OCI-LY1 (cell line): ENCODE data around the gene VEGFB.

Source experiments
- H2AFZ ChIP-seq: fragments of 200-600 bp; sonication (generic), shearing (Covaris generic); 2 replicates; pipeline ENCODE4 v1.6.0; 2014; ENCODE audit warnings: antibody characterized with exemption, mild to moderate bottlenecking, low read length
- H3F3A ChIP-seq: fragments of 200-600 bp; sonication (generic), shearing (Covaris generic); 2 replicates; pipeline ENCODE4 v1.6.0; 2014; ENCODE audit warnings: mild to moderate bottlenecking, antibody characterized with exemption, low read length, moderate library complexity; ENCODE audit not compliant: insufficient read depth
- H3K27ac ChIP-seq: fragments of 200-600 bp; sonication (generic); 2 replicates; pipeline ENCODE4 v1.5.1; 2014; ENCODE audit warnings: low read length, mixed run types, mild to moderate bottlenecking, low read depth; ENCODE audit not compliant: poor library complexity, severe bottlenecking
- H3K27me3 ChIP-seq: fragments of 200-600 bp; sonication (generic); 2 replicates; pipeline ENCODE4 v1.6.0; 2014; ENCODE audit warnings: antibody characterized with exemption, mild to moderate bottlenecking, low read length, moderate library complexity; ENCODE audit not compliant: insufficient read depth
- H3K36me3 ChIP-seq: fragments of 200-600 bp; sonication (generic); 2 replicates; pipeline ENCODE4 v1.6.1; 2014; ENCODE audit warnings: mild to moderate bottlenecking, antibody characterized with exemption, low read length, moderate library complexity, mixed read lengths; ENCODE audit not compliant: insufficient read depth
- H3K4me1 ChIP-seq: fragments of 200-600 bp; sonication (generic); 2 replicates; pipeline ENCODE4 v1.5.1; 2014; ENCODE audit warnings: mild to moderate bottlenecking, low read length, moderate library complexity; ENCODE audit not compliant: insufficient read depth, severe bottlenecking
- H3K4me2 ChIP-seq: fragments of 200-600 bp; sonication (generic), shearing (Covaris generic); 2 replicates; pipeline ENCODE4 v1.6.1; 2014; ENCODE audit warnings: low read length
- H3K4me3 ChIP-seq: fragments of 200-600 bp; sonication (generic); 2 replicates; pipeline ENCODE4 v1.5.1; 2014; ENCODE audit warnings: low read length, low read depth, mild to moderate bottlenecking, mixed read lengths; ENCODE audit not compliant: poor library complexity, severe bottlenecking
- H3K79me2 ChIP-seq: fragments of 200-600 bp; shearing (Covaris generic); 2 replicates; pipeline ENCODE4 v1.6.1; 2016; ENCODE audit warnings: mixed run types, low read length, mixed read lengths; ENCODE audit not compliant: insufficient read depth
- H3K9ac ChIP-seq: fragments of 200-600 bp; sonication (generic), shearing (Covaris generic); 2 replicates; pipeline ENCODE4 v1.6.1; 2014; ENCODE audit warnings: mild to moderate bottlenecking, low read length, mixed read lengths
- H3K9me2 ChIP-seq: fragments of 200-600 bp; sonication (generic), shearing (Covaris generic); 2 replicates; pipeline ENCODE4 v1.6.1; 2014; ENCODE audit warnings: low read depth, mild to moderate bottlenecking, low read length, mixed read lengths
- H3K9me3 ChIP-seq: fragments of 200-600 bp; shearing (Covaris generic); 2 replicates; pipeline ENCODE4 v1.6.1; 2014; ENCODE audit warnings: low read length, mixed read lengths
- H4K20me1 ChIP-seq: fragments of 200-600 bp; sonication (generic), shearing (Covaris generic); 2 replicates; pipeline ENCODE4 v1.6.0; 2016; ENCODE audit warnings: mild to moderate bottlenecking, low read length; ENCODE audit not compliant: insufficient read depth
- CTCF ChIP-seq: fragments of 200-600 bp; sonication (generic), shearing (Covaris generic); IDR thresholded peaks from 2 replicates; pipeline ENCODE4 v1.5.1; 2017; ENCODE audit warnings: mild to moderate bottlenecking, antibody characterized with exemption, low read length, moderate library complexity, mixed read lengths
- EZH2 ChIP-seq: fragments of 200-600 bp; sonication (generic), shearing (Covaris generic); IDR thresholded peaks from 2 replicates; pipeline ENCODE4 v1.8.0; 2017; ENCODE audit warnings: borderline replicate concordance, mixed run types, mild to moderate bottlenecking, antibody characterized with exemption, low read length, moderate library complexity, mixed read lengths

Gene VEGFB

GRCh38 chr11:64284962-64285884, 50.8 kb downstream of the VEGFB start, which contains the start of gene GPR137:
GPR137 (plus strand) TSS chr11:64285848; CDS start chr11:64286525, 677 bp downstream.
- peaks cover 17% of the 10 kb centered on the region for H3K4me1 ChIP-seq
- no peaks in the 10 kb centered on the region for H3K79me2 ChIP-seq
- H4K20me1 ChIP-seq = no peaks in the 10 kb centered on the region
- H2AFZ ChIP-seq = no peak within 1 kb of the TSS
- H3K4me2 ChIP-seq = peak within 1 kb of the TSS; percentile 98
- H3K9me2 ChIP-seq = no peaks in the 10 kb centered on the region
- TF ChIP-seq EZH2 (no peak), CTCF (no peak)
- H3K27ac ChIP-seq = peak within 1 kb of the TSS; percentile 87
- H3K4me3 ChIP-seq = peak within 1 kb of the TSS; percentile 86
- no peaks in the 10 kb centered on the region for H3F3A ChIP-seq
- peaks cover 20% of the 10 kb centered on the region; the same call in 1 of the 2 replicates for H3K36me3 ChIP-seq
- H3K9ac ChIP-seq = peak within 1 kb of the TSS; percentile 87
- H3K9me3 ChIP-seq = no peaks in the 10 kb centered on the region
- no peaks in the 10 kb centered on the region; the same call in 1 of the 2 replicates for H3K27me3 ChIP-seq

- peak overlapping the region; percentile 86 for H3K4me3 ChIP-seq
- no peaks in the 10 kb centered on the region for H4K20me1 ChIP-seq
- peak overlapping the region; percentile 87 for H3K9ac ChIP-seq
- peaks cover 19% of the 10 kb centered on the region; the same call in 1 of the 2 replicates for H3K36me3 ChIP-seq
- no peaks in the 10 kb centered on the region for H3K9me2 ChIP-seq
- no peak overlapping the region for H3K27ac ChIP-seq
- H3K4me1 ChIP-seq = peaks cover 17% of the 10 kb centered on the region
- peak overlapping the region; percentile 98 for H3K4me2 ChIP-seq
- TF ChIP-seq CTCF (peak; percentile 23; the same call in 1 of the 2 replicates), EZH2 (no peak)
- H3K9me3 ChIP-seq = no peaks in the 10 kb centered on the region
- H3F3A ChIP-seq = no peaks in the 10 kb centered on the region
- peaks cover 6% of the 10 kb centered on the region; the same call in 1 of the 2 replicates for H3K27me3 ChIP-seq
- no peaks in the 10 kb centered on the region for H3K79me2 ChIP-seq
- H2AFZ ChIP-seq = no peak overlapping the region
Measured at GRCh38 chr11:64285885-64286800, 51.8 kb downstream of the VEGFB start.

- Histone ChIP-seq H3K4me3 (no peak overlapping the region), H3K9me2 (no peaks in the 10 kb centered on the region), H3K79me2 (no peaks in the 10 kb centered on the region), H2AFZ (no peak overlapping the region), H3K9me3 (no peaks in the 10 kb centered on the region), H3K9ac (no peak overlapping the region), H3K36me3 (peaks cover 13% of the 10 kb centered on the region; the same call in 1 of the 2 replicates), H3K4me1 (peaks cover 17% of the 10 kb centered on the region), H3K4me2 (no peak overlapping the region), H3K27ac (no peak overlapping the region), H3K27me3 (peaks cover 8% of the 10 kb centered on the region; the same call in 1 of the 2 replicates), H3F3A (no peaks in the 10 kb centered on the region), H4K20me1 (no peaks in the 10 kb centered on the region)
- TF ChIP-seq CTCF (no peak), EZH2 (no peak)
Measured at GRCh38 chr11:64286801-64287159, 52.4 kb downstream of the VEGFB start.
